MM.1S (cell line): Measurements from ENCODE around the gene C19orf38.

Source experiments
- CTCF ChIP-seq: fragments of 300-600 bp; sonication (generic); IDR thresholded peaks from 2 replicates; pipeline ENCODE4 v1.5.1; 2016; ENCODE audit warnings: antibody characterized with exemption, low read length, mixed read lengths
- EZH2phosphoT487 ChIP-seq: fragments of 300-600 bp; sonication (generic); IDR thresholded peaks from 2 replicates; pipeline ENCODE4 v1.6.1; 2018; ENCODE audit warnings: antibody characterized with exemption, low read length

GRCh38 chr19:10885201-10886169 lies 37.3 kb downstream of the C19orf38 start:
- no peak for TF ChIP-seq CTCF
- no peak for TF ChIP-seq EZH2phosphoT487
